Spleen (tissue), 11 donors: Measurements from ENCODE around the gene SLC25A20. TPM values are rescaled to one million over a fixed set of nuclear protein-coding genes. Genes with fewer than 3 reads are reported as not detected.

Experiments used
- DNase-seq: peaks from one replicate; pipeline ENCODE4 v3.0.0-alpha.2; 2020
- H3K27ac ChIP-seq, 8 donors: fragments of 200-600 bp; sonication (generic) in 7 of 8; 1 replicate in 4 of 8; 2 replicates in 4 of 8; pipeline versions ENCODE4 v1.5.0 to v1.8.0; 2016 to 2021; ENCODE audit warnings: inconsistent platforms in 4 of 8, mild to moderate bottlenecking in 4 of 8, moderate library complexity in 1 of 8
- H3K27me3 ChIP-seq, 7 donors: fragments of 200-600 bp; sonication (generic) in 6 of 7; replicated peaks in 1 of 7; 1 replicate in 4 of 7; 2 replicates in 3 of 7; pipeline versions ENCODE4 v1.5.0 to v1.8.0; 2016 to 2021; ENCODE audit warnings: inconsistent platforms in 3 of 7, mild to moderate bottlenecking in 1 of 7
- H3K36me3 ChIP-seq, 6 donors: fragments of 200-600 bp; sonication (generic) in 5 of 6; 1 replicate in 4 of 6; 2 replicates in 2 of 6; pipeline versions ENCODE4 v1.5.0 to v1.8.0; 2016 to 2021; ENCODE audit warnings: inconsistent platforms in 2 of 6
- H3K4me1 ChIP-seq, 6 donors: fragments of 200-600 bp; sonication (generic) in 5 of 6; 1 replicate in 3 of 6; 2 replicates in 3 of 6; pipeline versions ENCODE4 v1.5.0 to v1.8.0; 2016 to 2021; ENCODE audit warnings: inconsistent platforms in 3 of 6
- H3K4me3 ChIP-seq, 8 donors: fragments of 200-600 bp; sonication (generic) in 7 of 8; 1 replicate in 4 of 8; 2 replicates in 4 of 8; pipeline versions ENCODE4 v1.5.0 to v1.8.0; 2016 to 2021; ENCODE audit warnings: inconsistent platforms in 4 of 8, mild to moderate bottlenecking in 4 of 8, moderate library complexity in 2 of 8
- H3K9me3 ChIP-seq, 8 donors: fragments of 200-600 bp; sonication (generic) in 7 of 8; 1 replicate in 4 of 8; 2 replicates in 4 of 8; pipeline versions ENCODE4 v1.5.0 to v1.8.0; 2016 to 2021; ENCODE audit warnings: inconsistent platforms in 4 of 8
- POLR2A ChIP-seq, 3 donors: fragments of 450-650 bp; IDR thresholded peaks; one replicate each; pipeline ENCODE4 v1.5.1; 2017; ENCODE audit warnings: antibody characterized with exemption in 3 of 3, mild to moderate bottlenecking in 1 of 3
- POLR2AphosphoS5 ChIP-seq, 3 donors: sonication (generic); formaldehyde crosslinking; IDR thresholded peaks; one replicate each; pipeline ENCODE4 v1.5.1; 2017; ENCODE audit warnings: antibody characterized with exemption in 3 of 3
- WGBS, 5 donors: extraction: QIAGEN DNeasy Blood & Tissue Kit in 3 of 5; methylation state at CpG; one replicate each; pipeline versions ENCODE4 v1.1.5 to v1.1.7; 2013 to 2018; 5-methylcytosine and 5-hydroxymethylcytosine counted together
- intact Hi-C: fragments of 100-400 bp; cut with DNase I; formaldehyde crosslinking; loops from one replicate; pipeline ENCODE4 v1.15.0; 2023; ENCODE audit warnings: low total_unique reads
- polyA plus RNA-seq, 3 donors: library from polyadenylated mRNA; stranded (reverse); fragments of 200-250 nt; gene quantifications; one replicate each; pipeline ENCODE4 v1.2.1, GENCODE V29; 2013
- total RNA-seq, 7 donors: library from RNA; depleted of rRNA in 3 of 7; stranded (reverse); fragments of >200 nt in 3 of 7; fragmentation: NEBNext Ultra II Directional in 4 of 7; extraction: Animal tissue kit (Norgen Biotek cat#: 25700) in 4 of 7; gene quantifications; one replicate each; pipeline versions ENCODE4 v1.1.0 to v1.2.1, GENCODE V29; 2016 to 2021
- TF ChIP-seq, protein P1 (sequence below), 11 experiments: fragments of 200-600 bp in 7 of 11; fragments of 450-650 bp in 4 of 11; sonication (generic) in 4 of 11; IDR thresholded peaks in 8 of 11; conservative IDR thresholded peaks in 3 of 11; 1 replicate in 7 of 11; 2 replicates in 4 of 11; pipeline versions ENCODE4 v1.4.0 to v1.8.0; 2016 to 2021; ENCODE audit warnings: antibody characterized with exemption in 11 of 11, inconsistent platforms in 4 of 11, mild to moderate bottlenecking in 1 of 11
- donor health status: healthy with polysubstance abuse.
- donor health status: DM: no; HTN: no; CAD: no; lungs with moderate emphysema.
- donor health status: DM: no; HTN: no; CAD: no.
- donor health status: Bipolar disorder and iron deficiency.
- donor health status: healthy.
- donor health status: DM: no; HTN: no; CAD: no.
- donor health status: DM: yes; HTN: yes; CAD: no.

Gene SLC25A20
- total and polyA plus RNA-seq, 10 donors = 13.0 to 51.2 (median 24.4) TPM

DNA sequence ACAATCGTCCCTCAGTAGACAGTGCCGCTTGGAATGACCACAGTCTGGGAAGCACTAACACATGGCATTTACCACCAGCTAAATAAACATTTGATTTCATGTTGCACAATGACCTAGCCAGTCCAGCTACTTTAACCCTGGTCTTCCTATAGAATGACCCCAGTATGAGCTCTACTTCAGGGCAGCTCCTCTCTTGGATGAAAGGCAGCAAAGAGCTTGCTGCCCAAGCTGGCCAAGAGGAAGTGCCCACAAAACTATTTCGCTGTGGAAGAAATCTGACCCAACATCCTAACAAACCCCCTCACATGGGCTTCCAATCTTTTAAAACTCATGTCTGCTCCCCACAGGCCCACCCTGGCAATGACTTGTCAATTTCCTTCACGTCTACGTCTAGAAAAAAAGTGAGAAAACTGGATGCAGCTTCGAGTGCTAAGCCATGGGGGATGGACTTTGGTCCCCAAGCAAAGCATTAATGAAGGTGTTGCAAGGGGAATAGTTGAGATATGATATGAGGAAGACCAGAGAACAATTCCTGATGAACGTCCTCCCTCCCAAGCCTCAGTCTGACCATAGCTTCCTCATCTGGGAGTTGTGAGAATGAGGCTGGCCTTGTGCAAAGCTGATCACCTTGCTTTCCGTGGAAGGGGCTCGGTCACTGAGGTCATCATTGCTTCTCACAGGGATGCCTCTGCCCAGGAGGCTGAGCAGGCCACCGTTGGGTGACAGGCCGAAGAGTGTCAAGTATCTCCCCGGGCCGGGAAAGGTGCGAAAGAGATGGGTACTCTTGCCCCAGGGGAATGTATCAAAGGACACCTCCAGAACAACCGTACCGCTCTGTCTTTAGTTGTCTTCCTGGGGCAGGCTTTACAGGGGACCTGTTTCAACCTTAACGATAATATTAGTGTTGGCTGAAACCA is 964 bp downstream of the SLC25A20 start:
- intact Hi-C loops = loop anchor here (10.0 kb wide), 1 partner anchor 53 kb away; the partner anchor contains the start of gene PRKAR2A
- peak; percentile 80 for DNase-seq
- Histone ChIP-seq H3K27me3 (no peaks in the 10 kb centered on the region), H3K9me3 (no peaks in the 10 kb centered on the region), H3K4me3 (peak overlapping the region; percentile 76 to 97 (median 88)), H3K27ac (peak overlapping the region; percentile 45 to 92 (median 89)), H3K36me3 (no peaks in the 10 kb centered on the region), H3K4me1 (peaks cover 8 to 38% (median 31%) of the 10 kb centered on the region in 6 donors)
- TF ChIP-seq POLR2A (IDR thresholded peaks at IDR 0.05) = no peak
- TF ChIP-seq POLR2AphosphoS5 (IDR thresholded peaks at IDR 0.05) = no peak
- TF ChIP-seq, protein P1, sequence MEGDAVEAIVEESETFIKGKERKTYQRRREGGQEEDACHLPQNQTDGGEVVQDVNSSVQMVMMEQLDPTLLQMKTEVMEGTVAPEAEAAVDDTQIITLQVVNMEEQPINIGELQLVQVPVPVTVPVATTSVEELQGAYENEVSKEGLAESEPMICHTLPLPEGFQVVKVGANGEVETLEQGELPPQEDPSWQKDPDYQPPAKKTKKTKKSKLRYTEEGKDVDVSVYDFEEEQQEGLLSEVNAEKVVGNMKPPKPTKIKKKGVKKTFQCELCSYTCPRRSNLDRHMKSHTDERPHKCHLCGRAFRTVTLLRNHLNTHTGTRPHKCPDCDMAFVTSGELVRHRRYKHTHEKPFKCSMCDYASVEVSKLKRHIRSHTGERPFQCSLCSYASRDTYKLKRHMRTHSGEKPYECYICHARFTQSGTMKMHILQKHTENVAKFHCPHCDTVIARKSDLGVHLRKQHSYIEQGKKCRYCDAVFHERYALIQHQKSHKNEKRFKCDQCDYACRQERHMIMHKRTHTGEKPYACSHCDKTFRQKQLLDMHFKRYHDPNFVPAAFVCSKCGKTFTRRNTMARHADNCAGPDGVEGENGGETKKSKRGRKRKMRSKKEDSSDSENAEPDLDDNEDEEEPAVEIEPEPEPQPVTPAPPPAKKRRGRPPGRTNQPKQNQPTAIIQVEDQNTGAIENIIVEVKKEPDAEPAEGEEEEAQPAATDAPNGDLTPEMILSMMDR (IDR thresholded peaks at IDR 0.05 in 8 of 11, conservative IDR thresholded peaks at IDR 0.05 in 3 of 11) = no peak
- 32 to 48% (median 43%) methylated on average over 15 to 17 of the region's 17 CpGs for WGBS, 5 donors

DNA sequence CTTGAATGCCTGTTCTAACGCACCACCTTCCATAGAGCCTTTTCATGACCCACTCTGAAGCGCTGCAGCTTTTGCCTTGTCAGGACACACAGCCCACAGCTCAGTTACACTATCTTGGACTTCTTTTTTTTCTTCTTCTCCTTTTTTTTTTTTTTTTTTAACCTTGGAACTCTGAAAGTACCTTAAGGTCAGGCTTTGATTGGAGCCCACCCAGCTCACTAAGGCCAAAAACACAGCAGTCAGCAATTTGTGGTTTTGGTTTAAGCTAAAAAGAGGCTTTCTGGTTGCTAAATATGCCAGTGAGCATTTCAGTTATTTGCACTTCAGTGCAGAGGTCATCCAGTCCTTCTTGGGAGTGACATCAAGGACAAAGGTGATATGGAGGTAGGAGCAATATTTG is 1.7 kb downstream of the SLC25A20 start:
- Histone ChIP-seq H3K36me3 (peaks cover 0 to 4% (median under 1%) of the 10 kb centered on the region in 6 donors), H3K4me3 (peak overlapping the region in 1 of 8 donors; percentile 94), H3K9me3 (no peaks in the 10 kb centered on the region), H3K27ac (peak overlapping the region in 5 of 8 donors; percentile 38 to 92 (median 91)), H3K4me1 (peaks cover 8 to 38% (median 31%) of the 10 kb centered on the region in 6 donors), H3K27me3 (no peaks in the 10 kb centered on the region)
- intact Hi-C loops = loop anchor here (10.0 kb wide), 1 partner anchor 52 kb away; the partner anchor contains the start of gene PRKAR2A
- TF ChIP-seq, protein P1 (IDR thresholded peaks at IDR 0.05 in 8 of 11, conservative IDR thresholded peaks at IDR 0.05 in 3 of 11) = no peak
- TF ChIP-seq POLR2AphosphoS5 (IDR thresholded peaks at IDR 0.05) = no peak
- TF ChIP-seq POLR2A (IDR thresholded peaks at IDR 0.05) = no peak
- WGBS, 5 donors = 61 to 82% (median 79%) methylated on average over 2 of the region's 2 CpGs
- no peak for DNase-seq

DNA sequence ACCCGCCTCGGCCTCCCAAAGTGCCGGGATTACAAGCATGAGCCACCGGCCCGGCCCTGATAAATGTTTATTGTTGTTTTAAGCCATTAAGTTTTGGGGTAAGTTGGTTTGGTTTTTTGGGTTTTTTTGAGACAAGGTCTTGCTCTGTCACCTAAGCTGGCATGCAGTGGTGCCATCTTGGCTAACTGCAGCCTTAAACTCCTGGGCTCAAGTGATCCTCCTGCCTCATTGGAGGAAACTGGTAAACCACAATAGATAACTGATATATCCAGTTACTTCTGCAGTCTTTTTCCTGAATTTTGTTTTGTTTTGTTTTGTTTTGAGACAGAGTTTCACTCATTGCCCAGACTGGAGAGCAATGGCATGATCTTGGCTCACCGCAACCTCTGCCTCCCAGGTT is 4.2 kb downstream of the SLC25A20 start:
- DNase-seq = no peak

More for the DNA sequence above, 4.2 kb downstream of the SLC25A20 start:
- TF ChIP-seq POLR2AphosphoS5 (IDR thresholded peaks at IDR 0.05) = no peak
- TF ChIP-seq POLR2A (IDR thresholded peaks at IDR 0.05) = no peak
- TF ChIP-seq, protein P1 (IDR thresholded peaks at IDR 0.05 in 8 of 11, conservative IDR thresholded peaks at IDR 0.05 in 3 of 11) = no peak
- no peaks in the 10 kb centered on the region for H3K9me3 ChIP-seq
- intact Hi-C loops = loop anchor here (10.0 kb wide), 1 partner anchor 50 kb away; the partner anchor contains the start of gene PRKAR2A
- H3K27me3 ChIP-seq = no peaks in the 10 kb centered on the region
- WGBS, 5 donors = 95 to 98% (median 96%) methylated on average over 6 of the region's 6 CpGs
- peaks cover 8 to 36% (median 29%) of the 10 kb centered on the region in 6 donors for H3K4me1 ChIP-seq
- H3K4me3 ChIP-seq = no peak overlapping the region
- peaks cover 0 to 29% (median 12%) of the 10 kb centered on the region in 6 donors for H3K36me3 ChIP-seq
- H3K27ac ChIP-seq = no peak overlapping the region
